Psoas muscle (tissue), 8 donors: ENCODE measurements around the gene TCF19. TPM values are rescaled to one million over a fixed set of nuclear protein-coding genes. Genes with fewer than 3 reads are reported as not detected.

Experiments used
- ATAC-seq, 4 donors: fragments of 200-7000 bp; cut with Tn5 transposase; one replicate each; pipeline ENCODE4 v1.9.1; 2020; ENCODE audit warnings: moderate library complexity in 3 of 4, mild to moderate bottlenecking in 2 of 4
- DNase-seq, 2 donors: peaks; one replicate each; pipeline ENCODE4 v3.0.0-alpha.2; 2020
- H3K27ac ChIP-seq: fragments of 200-600 bp; one replicate; pipeline ENCODE4 v1.8.0; 2022
- H3K27me3 ChIP-seq, 3 donors: fragments of 200-600 bp in 1 of 3; one replicate each; pipeline versions ENCODE4 v1.6.1 to v1.8.0; 2013 to 2022; ENCODE audit warnings: low read length in 2 of 3, mild to moderate bottlenecking in 2 of 3, moderate library complexity in 1 of 3; ENCODE audit not compliant: insufficient read depth in 3 of 3
- H3K36me3 ChIP-seq, 2 donors: fragments of 200-600 bp in 1 of 2; one replicate each; pipeline versions ENCODE4 v1.6.1 to v1.8.0; 2013 to 2022; ENCODE audit warnings: low read depth in 1 of 2, mild to moderate bottlenecking in 1 of 2, moderate library complexity in 1 of 2; ENCODE audit not compliant: insufficient read depth in 1 of 2
- H3K4me1 ChIP-seq: fragments of 200-600 bp; one replicate; pipeline ENCODE4 v1.8.0; 2022
- H3K4me3 ChIP-seq: fragments of 200-600 bp; one replicate; pipeline ENCODE4 v1.8.0; 2022; ENCODE audit warnings: mild to moderate bottlenecking
- H3K9me3 ChIP-seq: fragments of 200-600 bp; one replicate; pipeline ENCODE4 v1.8.0; 2022
- CTCF ChIP-seq: fragments of 200-600 bp; IDR thresholded peaks from one replicate; pipeline ENCODE4 v1.8.0; 2022; ENCODE audit warnings: antibody characterized with exemption
- WGBS, 3 donors: extraction: QIAGEN DNeasy Blood & Tissue Kit; methylation state at CpG; one replicate each; pipeline versions ENCODE4 v1.1.6 to v1.1.7; 2013; 5-methylcytosine and 5-hydroxymethylcytosine counted together
- intact Hi-C, 2 donors: fragments of 100-400 bp; cut with DNase I; formaldehyde crosslinking; loops; one replicate each; pipeline versions ENCODE4 v1.11.0 to v1.14.2; 2022
- polyA plus RNA-seq, 3 donors: library from polyadenylated mRNA; stranded (reverse); fragments of 200-250 nt; gene quantifications; one replicate each; pipeline ENCODE4 v1.2.3, GENCODE V29; 2013
- total RNA-seq, 4 donors: library from RNA; stranded (reverse); fragmentation: NEBNext Ultra II Directional in 2 of 4; extraction: Animal tissue kit (Norgen Biotek cat#: 25700) in 2 of 4; gene quantifications; one replicate each; pipeline versions ENCODE4 v1.2.1 to v1.2.4, GENCODE V29; 2021 to 2023
- donor health status: healthy with polysubstance abuse.
- donor health status: DM: no; HTN: no; CAD: no; lungs with moderate emphysema.
- donor health status: Bipolar disorder and iron deficiency.
- donor health status: healthy.
- donor health status: DM: yes; HTN: yes; CAD: no.
- donor health status: DM: no; HTN: no; CAD: no.
- donor health status: DM: no; HTN: no; CAD: no.
- donor health status: DM: yes; HTN: yes; CAD: no.

Gene TCF19
- total and polyA plus RNA-seq, 7 donors: 1.4 to 4.8 (median 1.8) TPM

DNA sequence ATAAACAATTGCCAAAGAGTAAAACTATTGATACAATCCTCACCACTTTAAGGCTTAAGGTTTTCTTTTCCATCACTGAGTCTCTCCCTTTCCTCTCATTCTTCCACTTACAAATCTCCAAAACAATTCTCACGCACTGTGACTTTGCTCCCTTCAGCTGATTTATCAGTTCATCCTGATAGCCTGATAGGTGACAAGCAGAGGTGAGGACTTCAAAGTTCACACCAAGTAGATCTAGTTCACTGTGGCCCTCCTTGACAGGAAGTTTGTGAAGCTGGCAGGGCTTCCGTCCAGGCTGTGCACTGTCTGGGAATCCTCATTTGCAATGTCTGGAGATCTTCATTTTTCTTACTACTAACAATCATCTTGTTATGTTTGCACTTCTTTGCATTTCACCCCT is 47.2 kb downstream of the TCF19 start:
- no peak for TF ChIP-seq CTCF
- Histone ChIP-seq H3K27ac (no peak overlapping the region), H3K27me3 (no peaks in the 10 kb centered on the region), H3K9me3 (peaks cover 5% of the 10 kb centered on the region), H3K4me3 (no peak overlapping the region), H3K4me1 (peaks cover 13% of the 10 kb centered on the region), H3K36me3 (no peaks in the 10 kb centered on the region)
- intact Hi-C loops: no loop called here
- DNase-seq: no peak
- ATAC-seq: no peak
- WGBS, 3 donors: 82 to 92% (median 87%) methylated on average over 2 of the region's 2 CpGs

- Histone ChIP-seq H3K4me3 (no peak overlapping the region), H3K9me3 (no peaks in the 10 kb centered on the region), H3K27ac (no peak overlapping the region), H3K4me1 (peaks cover 7% of the 10 kb centered on the region), H3K36me3 (no peaks in the 10 kb centered on the region), H3K27me3 (no peaks in the 10 kb centered on the region)
- ATAC-seq (no peak), DNase-seq (no peak)
- WGBS, 3 donors: 75 to 79% (median 79%) methylated on average over 2 of the region's 2 CpGs
- no peak for TF ChIP-seq CTCF
- intact Hi-C loops: no loop called here
Measured at GRCh38 chr6:31208506-31208905, 50.1 kb downstream of the TCF19 start.

GRCh38 chr6:31209137-31209536 is 50.7 kb downstream of the TCF19 start:
- Histone ChIP-seq H3K4me3 (no peak overlapping the region), H3K4me1 (peaks cover 6% of the 10 kb centered on the region), H3K27ac (no peak overlapping the region), H3K9me3 (no peaks in the 10 kb centered on the region), H3K36me3 (no peaks in the 10 kb centered on the region), H3K27me3 (no peaks in the 10 kb centered on the region)
- DNase-seq: no peak
- TF ChIP-seq CTCF: no peak
- no peak for ATAC-seq
- 63 to 85% (median 83%) methylated on average over 2 of the region's 2 CpGs for WGBS, 3 donors
- intact Hi-C loops: no loop called here

GRCh38 chr6:31210123-31210522 is 51.7 kb downstream of the TCF19 start:
- H3K36me3 ChIP-seq: no peaks in the 10 kb centered on the region
- ATAC-seq (no peak), DNase-seq (no peak)
- intact Hi-C loops: no loop called here
- H3K27me3 ChIP-seq: no peaks in the 10 kb centered on the region
- no peaks in the 10 kb centered on the region for H3K4me1 ChIP-seq
- no peaks in the 10 kb centered on the region for H3K9me3 ChIP-seq
- H3K4me3 ChIP-seq: no peak overlapping the region
- no peak overlapping the region for H3K27ac ChIP-seq
- TF ChIP-seq CTCF: no peak
- 16 to 21% (median 17%) methylated on average over 6 of the region's 6 CpGs for WGBS, 3 donors

GRCh38 chr6:31210741-31211532 is 52.5 kb downstream of the TCF19 start:
- H3K4me3 ChIP-seq: no peak overlapping the region
- H3K27ac ChIP-seq: no peak overlapping the region
- H3K27me3 ChIP-seq: no peaks in the 10 kb centered on the region
- H3K4me1 ChIP-seq: no peaks in the 10 kb centered on the region
- H3K36me3 ChIP-seq: no peaks in the 10 kb centered on the region
- DNase-seq: no peak
- intact Hi-C loops: no loop called here
- TF ChIP-seq CTCF: no peak
- 60 to 80% (median 77%) methylated on average over 5 of the region's 5 CpGs for WGBS, 3 donors
- no peak for ATAC-seq
- no peaks in the 10 kb centered on the region for H3K9me3 ChIP-seq
